ENCODE data around the gene TGFBR1.

Gene TGFBR1

DNA sequence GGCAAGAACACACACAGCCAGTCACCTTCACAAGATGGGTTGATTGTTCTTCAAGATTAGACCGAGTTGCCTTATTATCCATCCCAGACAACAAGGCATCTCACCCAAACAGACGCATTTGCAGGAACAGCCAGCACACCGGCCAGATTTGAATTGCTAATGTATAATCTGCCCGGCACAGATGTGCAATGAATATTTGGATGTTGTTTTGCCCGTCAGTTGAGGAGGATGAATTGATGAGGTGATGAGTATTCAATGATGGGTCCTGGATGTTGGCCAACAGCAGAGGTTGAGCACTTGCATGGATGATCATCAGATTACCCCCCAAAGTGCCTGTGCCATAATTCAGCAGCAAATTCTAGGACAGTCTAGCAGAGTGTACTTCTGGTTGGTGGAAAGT is 96.7 kb downstream of the TGFBR1 start:
- Histone ChIP-seq H3K4me3 (ENCODE audit: low read depth, low read length) (no peak overlapping the region), H3K9me3 (ENCODE audit: control insufficient read depth, insufficient read depth, low read depth, low read length) (no peaks in the 10 kb centered on the region), H3K4me1 (ENCODE audit: control insufficient read depth, insufficient read depth, low read length) (no peaks in the 10 kb centered on the region), H3K27ac (ENCODE audit: extremely low read depth, low read depth, low read length) (no peak overlapping the region), H3K36me3 (ENCODE audit: control insufficient read depth in 2 of 2, insufficient read depth in 1 of 2, low read length in 2 of 2) (no peaks in the 10 kb centered on the region)
- CTCF ChIA-PET: interaction anchor here (0.6 to 3.4 kb wide), 3 partner anchors 17 to 1045 kb away, joined by 3 to 15 read pairs (median 3); no protein-coding TSS in a partner anchor
- no peak for TF ChIP-seq ZNF777 (tag by site-specific recombination; IDR thresholded peaks at IDR 0.05; ENCODE audit: borderline replicate concordance)
- POLR2A ChIA-PET: interaction anchor here (1.0 kb wide), 1 partner anchor 20 kb away, joined by 3 read pairs; the partner anchor contains the start of genes ALG2 and SEC61B

All from HEK293 (cell line).